GM18508 (cell line): ENCODE measurements around the gene CLDN15.
"Not testable (repeated sequence)": the region's sequence is repeated elsewhere in the genome, so short reads cannot be mapped to it uniquely, and the experiment has no call there.

ENCODE experiments used
- ATAC-seq: cut with Tn5 transposase; IDR thresholded peaks from one replicate; pipeline ENCODE4 v1.9.1; 2021; ENCODE audit warnings: moderate number of reproducible peaks; ENCODE audit not compliant: insufficient read depth, unreplicated experiment

CLDN15 gene

DNA sequence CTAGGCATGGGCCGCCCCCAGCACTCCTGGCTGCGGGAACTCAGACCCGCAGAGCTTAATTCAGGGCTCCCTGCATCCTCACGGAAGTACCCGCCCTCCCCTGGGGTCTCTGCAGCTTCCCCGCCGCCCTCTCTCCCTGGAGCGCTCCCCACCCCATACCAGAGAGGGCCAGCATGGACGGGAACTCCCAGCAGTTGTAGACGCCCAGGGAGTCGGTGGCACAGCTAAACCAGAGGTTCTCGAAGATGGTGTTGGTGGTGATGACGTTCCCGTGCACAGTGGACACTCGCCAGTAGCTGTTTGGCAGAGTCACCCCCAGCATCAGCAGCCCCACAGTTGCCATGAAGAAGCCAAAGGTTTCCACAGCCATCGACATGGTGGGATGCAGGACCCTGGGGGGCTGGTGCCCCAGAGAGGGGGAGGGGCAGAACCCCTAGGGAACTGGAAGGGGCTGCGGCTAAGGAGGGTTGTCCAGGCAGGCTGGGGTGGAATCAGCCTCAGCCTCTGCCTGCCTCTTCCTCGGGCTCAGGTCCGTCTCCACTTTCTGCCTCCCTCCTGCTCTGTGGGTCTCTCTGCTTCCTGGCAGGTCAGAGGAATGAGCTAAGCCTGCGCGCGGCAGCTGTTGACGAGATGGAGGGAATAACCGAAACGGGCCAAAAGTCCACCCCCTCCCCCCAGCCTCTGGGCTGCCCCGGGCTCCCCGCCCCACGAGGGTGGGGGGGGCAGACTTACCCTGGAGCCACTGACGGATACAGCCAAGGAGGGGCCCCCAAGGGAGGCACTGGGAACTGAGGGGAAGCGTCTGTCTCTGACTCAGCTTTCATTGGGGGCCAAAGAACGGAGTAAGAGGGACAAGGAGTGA, at the start of gene CLDN15:
TSS of gene CLDN15 (minus strand) at position 597 of the 862 bp plus-strand sequence. CDS start at position 376, 221 bp downstream.
- no peak for ATAC-seq

GRCh38 chr7:101287032-101287431, 49.4 kb upstream of the CLDN15 start:
- ATAC-seq = no peak

DNA sequence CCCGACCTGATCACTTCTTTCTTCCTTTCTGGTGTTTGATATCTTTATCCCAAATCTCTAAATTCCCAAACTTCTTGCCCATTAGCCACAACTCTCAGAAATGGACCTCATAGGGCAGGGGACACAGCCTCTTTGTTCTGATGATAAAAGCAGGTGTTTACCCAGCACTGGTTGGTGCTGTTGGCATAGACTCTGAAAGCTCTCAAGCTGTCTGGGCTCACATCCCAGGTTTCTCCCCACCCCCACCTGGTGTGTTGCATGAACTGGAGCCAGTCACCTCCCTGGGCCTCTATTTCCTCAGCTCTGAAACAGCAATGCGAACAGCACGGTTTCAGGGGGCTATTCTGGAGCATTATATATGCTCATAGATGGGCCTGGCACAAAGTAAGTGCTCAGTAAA, 48.3 kb upstream of the CLDN15 start:
- ATAC-seq = not testable (repeated sequence)

GRCh38 chr7:101285171-101285570, 47.6 kb upstream of the CLDN15 start:
- no peak for ATAC-seq

GRCh38 chr7:101280912-101281311, 43.3 kb upstream of the CLDN15 start:
- not testable (repeated sequence) for ATAC-seq

DNA sequence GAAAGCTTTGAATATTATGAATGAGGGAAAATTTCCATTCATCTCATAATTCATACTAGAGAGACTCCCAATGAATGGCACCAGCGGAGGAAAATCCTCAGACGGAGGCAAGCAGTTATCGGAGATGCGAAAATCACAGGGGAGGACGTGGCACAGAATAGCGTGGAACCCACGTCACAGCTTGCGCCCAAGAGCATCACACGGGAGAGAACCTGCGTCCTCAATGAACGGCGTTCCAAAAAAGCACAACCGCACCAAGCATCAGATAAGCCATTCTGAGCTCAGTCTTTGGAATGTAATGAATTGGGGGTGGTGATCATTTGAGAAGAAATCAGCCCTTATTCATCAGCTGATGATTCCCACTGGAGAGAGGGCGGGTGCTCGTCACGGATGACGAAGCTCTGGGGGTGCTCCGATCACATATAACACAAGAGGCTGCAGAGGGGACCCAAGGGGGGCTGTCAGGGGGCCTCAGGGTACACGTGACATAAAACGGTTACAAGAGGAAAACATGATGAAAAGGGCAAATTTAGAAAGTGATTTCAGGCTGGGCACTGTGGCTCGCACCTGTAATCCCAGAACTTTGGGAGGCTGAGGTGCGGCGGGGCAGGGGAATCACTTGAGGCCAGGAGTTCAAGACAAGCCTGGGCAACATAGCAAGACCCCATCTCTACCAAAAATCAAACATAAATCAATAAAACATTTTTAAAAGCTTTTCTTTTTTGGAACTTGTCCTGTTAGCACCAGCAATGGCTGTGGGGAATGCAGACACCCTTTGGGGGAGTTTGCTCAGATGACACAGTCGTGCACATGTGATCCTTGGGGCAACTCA, 41.1 kb upstream of the CLDN15 start:
- no peak for ATAC-seq

DNA sequence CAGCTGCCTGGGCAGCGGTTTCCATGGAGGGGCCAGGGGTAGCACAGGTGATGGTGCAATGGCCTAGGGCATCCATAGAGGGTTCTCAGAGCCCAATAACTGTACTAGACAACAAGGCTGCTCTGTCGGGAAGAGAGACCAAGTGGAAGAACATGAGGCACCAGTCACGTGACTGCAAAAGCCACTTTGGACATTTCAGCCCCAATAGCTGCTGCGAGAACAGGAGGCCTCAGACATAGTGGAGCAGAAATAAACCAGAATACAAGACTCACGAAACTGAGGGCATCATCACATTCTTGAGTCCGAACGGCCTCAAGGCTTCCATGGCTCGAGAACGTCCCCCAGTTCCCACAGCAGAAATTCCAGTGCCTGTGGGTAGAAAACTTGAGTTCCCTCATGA, 39.6 kb upstream of the CLDN15 start:
- no peak for ATAC-seq

GRCh38 chr7:101273206-101273605, 35.6 kb upstream of the CLDN15 start:
- no peak for ATAC-seq

- no peak for ATAC-seq
These were observed 33.4 kb upstream of the CLDN15 start for GRCh38 chr7:101271021-101271420.

DNA sequence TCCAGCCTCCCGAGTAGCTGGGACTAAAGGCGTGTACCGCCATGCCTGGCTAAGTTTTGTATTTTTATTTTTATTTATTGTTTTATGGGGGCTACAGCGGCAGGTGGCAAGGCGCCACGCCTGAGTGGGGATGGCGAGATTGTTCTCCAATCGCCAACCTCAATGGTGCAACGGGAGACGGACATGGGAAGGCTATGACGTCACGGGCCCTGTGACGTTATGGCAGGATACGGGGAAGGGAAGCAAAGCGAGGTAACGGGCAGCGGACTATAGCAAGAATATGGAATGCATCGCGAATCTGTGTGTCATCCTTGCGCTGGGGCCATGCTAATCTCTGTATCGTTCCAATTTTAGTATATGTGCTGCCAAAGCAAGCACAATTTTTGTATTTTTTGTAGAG, 32.1 kb upstream of the CLDN15 start:
- no peak for ATAC-seq

- no peak for ATAC-seq
These were observed 28.3 kb upstream of the CLDN15 start for GRCh38 chr7:101265622-101266516.

GRCh38 chr7:101264102-101264706, 26.6 kb upstream of the CLDN15 start:
- not testable (repeated sequence) for ATAC-seq

DNA sequence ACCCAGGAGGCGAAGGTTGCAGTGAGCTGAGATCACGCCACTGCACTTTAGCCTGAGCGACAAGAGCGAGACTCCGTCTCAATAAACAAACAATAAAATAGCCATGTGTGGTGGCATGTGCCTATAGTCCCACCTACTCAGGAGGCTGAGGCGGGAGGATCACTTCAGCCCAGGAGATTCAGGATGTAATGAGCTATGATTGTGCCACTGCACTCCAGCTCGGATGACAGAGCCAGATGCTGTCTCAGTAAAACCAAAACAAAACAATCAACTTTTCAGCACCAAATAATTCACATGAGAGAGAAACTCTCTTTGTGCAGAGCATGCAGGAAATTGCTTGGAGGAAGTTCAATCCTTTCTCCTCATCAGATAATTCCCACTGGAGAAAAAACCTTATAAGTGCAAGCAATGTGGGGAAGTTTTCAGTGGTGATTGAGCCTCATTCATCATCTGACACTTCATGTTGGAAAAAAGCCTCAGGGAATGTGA, 20.7 kb upstream of the CLDN15 start:
- no peak for ATAC-seq

GRCh38 chr7:101255796-101256195, 18.2 kb upstream of the CLDN15 start:
- no peak for ATAC-seq

- not testable (repeated sequence) for ATAC-seq
These were observed 15.6 kb upstream of the CLDN15 start for GRCh38 chr7:101253199-101253598.

- peak; percentile 78 for ATAC-seq
These were observed 14.5 kb upstream of the CLDN15 start for GRCh38 chr7:101251871-101252659.

DNA sequence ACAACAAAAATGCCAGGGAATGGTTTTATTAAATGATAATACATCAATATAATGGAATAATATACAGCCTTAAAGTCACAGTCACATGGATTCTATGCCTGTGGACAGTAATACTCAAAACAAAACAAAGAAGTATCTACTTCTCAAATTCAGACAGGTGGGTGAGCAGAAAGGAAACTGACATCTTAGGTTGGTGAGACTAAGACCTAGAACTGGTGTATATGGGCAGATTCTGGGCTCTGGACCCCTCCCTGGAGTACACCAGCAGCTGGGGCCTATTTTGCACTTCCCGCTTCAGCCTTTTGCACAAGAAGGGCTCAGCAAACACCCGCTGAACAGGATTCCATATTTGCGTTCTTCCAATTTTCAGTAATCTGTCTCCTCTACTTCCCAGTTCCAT, 12.7 kb upstream of the CLDN15 start:
- ATAC-seq = no peak

DNA sequence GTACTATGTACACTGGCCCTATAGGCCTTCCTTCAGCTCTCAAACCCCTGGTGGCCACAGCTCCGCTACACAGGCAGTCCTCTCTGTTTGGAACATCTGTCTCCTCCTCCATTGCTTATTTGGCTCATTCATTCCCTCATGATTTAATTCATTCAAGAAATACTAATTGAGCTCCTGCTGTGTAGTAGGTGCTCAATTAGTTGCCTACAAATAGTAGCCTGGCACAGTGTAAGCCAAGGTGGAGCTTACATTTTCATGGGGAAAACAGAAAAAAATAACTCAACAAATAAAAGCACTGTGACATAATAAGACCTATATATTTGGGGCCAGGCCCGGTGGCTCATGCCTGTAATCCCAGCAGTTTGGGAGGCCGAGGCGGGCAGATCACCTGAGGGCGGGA, 10.7 kb upstream of the CLDN15 start:
- ATAC-seq = no peak

GRCh38 chr7:101245147-101245668, 7.6 kb upstream of the CLDN15 start:
- ATAC-seq = no peak
